AG09319 (cell line): Measurements from ENCODE around the gene ZNF728.
"Not testable (repeated sequence)": the region's sequence is repeated elsewhere in the genome, so short reads cannot be mapped to it uniquely, and the experiment has no call there.

Experiments used
- DNase-seq: peaks from one replicate; pipeline ENCODE4 v3.0.0-alpha.2; 2010; ENCODE audit warnings: low read depth; ENCODE audit errors: extremely low read depth
- CTCF ChIP-seq: IDR thresholded peaks from 2 replicates; pipeline ENCODE4 v1.5.1; 2011; ENCODE audit warnings: low read depth, mild to moderate bottlenecking, inconsistent platforms, low read length, moderate library complexity

The ZNF728 gene

GRCh38 chr19:22945560-22945959 lies 57.4 kb downstream of the ZNF728 start:
- no peak for DNase-seq
- TF ChIP-seq CTCF = no peak

- no peak for TF ChIP-seq CTCF
- no peak for DNase-seq
Measured at GRCh38 chr19:22935151-22935550, 67.8 kb downstream of the ZNF728 start.

- not testable (repeated sequence) for DNase-seq
Measured at GRCh38 chr19:22927576-22927975, 75.4 kb downstream of the ZNF728 start.

GRCh38 chr19:22925181-22925580 lies 77.8 kb downstream of the ZNF728 start:
- not testable (repeated sequence) for DNase-seq
